Right lobe of liver (tissue), 6 donors: ENCODE measurements around the gene RPRD1A. TPM values are rescaled to one million over a fixed set of nuclear protein-coding genes. Genes with fewer than 3 reads are reported as not detected.

ENCODE experiments used
- ATAC-seq, 4 donors: fragments of 200-7000 bp; cut with Tn5 transposase; one replicate each; pipeline ENCODE4 v1.9.1; 2020; ENCODE audit warnings: mild to moderate bottlenecking in 4 of 4, moderate library complexity in 4 of 4
- DNase-seq, 3 donors: peaks; one replicate each; pipeline ENCODE4 v3.0.0-alpha.2; 2020
- H3K27ac ChIP-seq, 3 donors: fragments of 200-600 bp; one replicate each; pipeline ENCODE4 v1.8.0; 2022
- H3K27me3 ChIP-seq, 2 donors: fragments of 200-600 bp; one replicate each; pipeline ENCODE4 v1.8.0; 2022
- H3K36me3 ChIP-seq, 4 donors: fragments of 200-600 bp; sonication (generic) in 1 of 4; one replicate each; pipeline versions ENCODE4 v1.5.1 to v1.8.0; 2017 to 2022; ENCODE audit warnings: control low read depth in 1 of 4
- H3K4me1 ChIP-seq, 4 donors: fragments of 200-600 bp; sonication (generic) in 1 of 4; one replicate each; pipeline versions ENCODE4 v1.5.1 to v1.8.0; 2017 to 2022; ENCODE audit warnings: control low read depth in 1 of 4
- H3K4me3 ChIP-seq, 3 donors: fragments of 200-600 bp; one replicate each; pipeline ENCODE4 v1.8.0; 2022
- H3K9me3 ChIP-seq, 4 donors: fragments of 200-600 bp; sonication (generic) in 1 of 4; one replicate each; pipeline versions ENCODE4 v1.5.1 to v1.8.0; 2017 to 2022; ENCODE audit warnings: control low read depth in 1 of 4
- CTCF ChIP-seq, 4 donors: fragments of 200-600 bp in 3 of 4; fragments of 450-650 bp in 1 of 4; IDR thresholded peaks; one replicate each; pipeline versions ENCODE4 v1.5.1 to v1.8.0; 2016 to 2022; ENCODE audit warnings: antibody characterized with exemption in 4 of 4, mild to moderate bottlenecking in 2 of 4
- POLR2A ChIP-seq: fragments of 450-650 bp; IDR thresholded peaks from one replicate; pipeline ENCODE4 v1.6.1; 2017; ENCODE audit warnings: antibody characterized with exemption, mild to moderate bottlenecking
- WGBS: methylation state at CpG from one replicate; pipeline ENCODE4 v1.1.6; 2018; ENCODE audit warnings: low coverage, low lambda C conversion rate; ENCODE audit not compliant: insufficient coverage; ENCODE audit errors: missing lambda C conversion rate; 5-methylcytosine and 5-hydroxymethylcytosine counted together
- intact Hi-C, 2 donors: fragments of 100-400 bp; cut with DNase I; formaldehyde crosslinking; loops; one replicate each; pipeline versions ENCODE4 v1.11.2 to v1.14.1; 2022
- total RNA-seq, 6 experiments: library from RNA; depleted of rRNA in 2 of 6; stranded (reverse); fragments of >200 nt in 2 of 6; fragmentation: NEBNext Ultra II Directional in 3 of 6; extraction: Animal tissue kit (Norgen Biotek cat#: 25700) in 3 of 6; gene quantifications; one replicate each; pipeline versions ENCODE4 v1.1.0 to v1.2.4, GENCODE V29; 2016 to 2023
- donor health status: DM: no; HTN: yes; CAD: no.
- donor health status: DM: no; HTN: no; CAD: no.
- donor health status: DM: no; HTN: no; CAD: no.
- donor health status: DM: no; HTN: yes; CAD: no.
- donor health status: DM: no; HTN: yes; CAD: no.

Gene RPRD1A
- total RNA-seq, 6 experiments from 2014 or later, result 14.4 to 28.6 (median 20.9) TPM

- Histone ChIP-seq H3K9me3 (no peaks in the 10 kb centered on the region), H3K27me3 (no peaks in the 10 kb centered on the region), H3K27ac (no peak overlapping the region), H3K4me3 (no peak overlapping the region), H3K36me3 (no peaks in the 10 kb centered on the region), H3K4me1 (peaks cover 0 to 13% (median 0%) of the 10 kb centered on the region in 4 donors)
- intact Hi-C loops, result no loop called here
- ATAC-seq, result no peak
- 86% methylated on average over 3 of the region's 3 CpGs for WGBS
- no peak for DNase-seq
- TF ChIP-seq CTCF (IDR thresholded peaks at IDR 0.05) (no peak), POLR2A (no peak)
These were observed 8.7 kb downstream of the RPRD1A start for GRCh38 chr18:36058674-36059073.

GRCh38 chr18:36051760-36052159, 15.6 kb downstream of the RPRD1A start:
- ATAC-seq (no peak), DNase-seq (no peak)
- H3K36me3 ChIP-seq, result no peaks in the 10 kb centered on the region
- no peaks in the 10 kb centered on the region for H3K9me3 ChIP-seq
- 87% methylated on average over 3 of the region's 3 CpGs for WGBS
- H3K27ac ChIP-seq, result no peak overlapping the region
- peaks cover 0 to 13% (median 0%) of the 10 kb centered on the region in 4 donors for H3K4me1 ChIP-seq
- no peaks in the 10 kb centered on the region for H3K27me3 ChIP-seq
- intact Hi-C loops, result no loop called here
- TF ChIP-seq POLR2A (no peak), CTCF (IDR thresholded peaks at IDR 0.05) (no peak)
- H3K4me3 ChIP-seq, result no peak overlapping the region

- no peak for DNase-seq
- Histone ChIP-seq H3K27ac (no peak overlapping the region), H3K36me3 (no peaks in the 10 kb centered on the region), H3K27me3 (no peaks in the 10 kb centered on the region), H3K4me1 (peaks cover 0 to 11% (median 0%) of the 10 kb centered on the region in 4 donors), H3K4me3 (no peak overlapping the region), H3K9me3 (no peaks in the 10 kb centered on the region)
- ATAC-seq, result no peak
- TF ChIP-seq CTCF (IDR thresholded peaks at IDR 0.05) (no peak), POLR2A (no peak)
- intact Hi-C loops, result no loop called here
These were observed 16.9 kb downstream of the RPRD1A start for GRCh38 chr18:36050479-36050878.

- TF ChIP-seq POLR2A (no peak), CTCF (IDR thresholded peaks at IDR 0.05) (no peak)
- Histone ChIP-seq H3K36me3 (no peaks in the 10 kb centered on the region), H3K27ac (no peak overlapping the region), H3K27me3 (no peaks in the 10 kb centered on the region), H3K4me3 (no peak overlapping the region), H3K4me1 (no peaks in the 10 kb centered on the region), H3K9me3 (no peaks in the 10 kb centered on the region)
- no peak for DNase-seq
- no peak for ATAC-seq
- intact Hi-C loops, result no loop called here
These were observed 19.8 kb downstream of the RPRD1A start for GRCh38 chr18:36047521-36047920.

- Histone ChIP-seq H3K4me3 (no peak overlapping the region), H3K36me3 (no peaks in the 10 kb centered on the region), H3K27ac (no peak overlapping the region), H3K27me3 (no peaks in the 10 kb centered on the region), H3K4me1 (no peaks in the 10 kb centered on the region), H3K9me3 (no peaks in the 10 kb centered on the region)
- WGBS, result 90% methylated on average over 3 of the region's 3 CpGs
- no peak for DNase-seq
- intact Hi-C loops, result no loop called here
- ATAC-seq, result no peak
- TF ChIP-seq POLR2A (no peak), CTCF (IDR thresholded peaks at IDR 0.05) (no peak)
These were observed 20.5 kb downstream of the RPRD1A start for GRCh38 chr18:36046898-36047297.
